ENCODE results near the gene CLEC4M. TPM values are rescaled to one million over a fixed set of nuclear protein-coding genes. Genes with fewer than 3 reads are reported as not detected.
"Not testable (repeated sequence)": the region's sequence is repeated elsewhere in the genome, so short reads cannot be mapped to it uniquely, and the experiment has no call there.

The CLEC4M gene
- polyA plus RNA-seq, 3 donors = 2.4 to 3.9 (median 3.9) TPM

DNA sequence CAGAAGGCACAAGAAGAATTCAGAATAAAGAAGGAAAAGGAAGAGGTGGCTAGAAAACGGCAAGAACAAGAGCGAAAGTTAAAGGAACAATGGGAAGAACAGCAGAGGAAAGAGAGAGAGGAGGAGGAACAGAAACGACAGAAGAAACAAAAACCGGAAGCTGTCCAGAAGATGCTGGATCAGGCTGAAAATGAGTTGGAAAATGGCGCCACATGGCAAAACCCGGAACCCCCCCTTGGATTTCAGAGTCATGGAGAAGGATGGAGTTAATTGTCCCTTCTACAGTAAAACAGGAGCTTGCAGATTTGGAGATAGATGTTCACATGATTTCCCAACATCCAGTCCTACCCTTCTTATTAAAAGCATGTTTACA is 22.4 kb upstream of the CLEC4M start:
- DNase-seq = no peak

DNA sequence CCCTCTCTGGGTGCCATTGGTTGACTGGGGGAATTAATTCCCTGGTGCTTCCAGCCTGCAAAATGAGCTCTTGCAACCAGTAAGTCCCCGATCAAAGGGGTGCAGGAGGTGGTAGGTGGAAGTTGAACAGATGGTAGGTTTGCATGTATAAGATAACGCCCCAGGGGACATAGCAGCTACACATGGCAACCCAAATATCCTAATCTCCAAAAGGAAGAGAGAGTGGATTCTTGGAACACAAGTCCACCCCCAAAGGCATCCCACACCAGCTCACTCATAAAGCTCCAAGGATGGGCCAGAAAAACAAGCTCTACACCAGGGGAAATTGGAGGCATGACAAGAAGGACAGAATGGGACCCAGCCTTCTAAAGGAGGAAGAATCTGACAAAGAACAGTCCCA is 20.5 kb upstream of the CLEC4M start:
- no peak for DNase-seq

DNA sequence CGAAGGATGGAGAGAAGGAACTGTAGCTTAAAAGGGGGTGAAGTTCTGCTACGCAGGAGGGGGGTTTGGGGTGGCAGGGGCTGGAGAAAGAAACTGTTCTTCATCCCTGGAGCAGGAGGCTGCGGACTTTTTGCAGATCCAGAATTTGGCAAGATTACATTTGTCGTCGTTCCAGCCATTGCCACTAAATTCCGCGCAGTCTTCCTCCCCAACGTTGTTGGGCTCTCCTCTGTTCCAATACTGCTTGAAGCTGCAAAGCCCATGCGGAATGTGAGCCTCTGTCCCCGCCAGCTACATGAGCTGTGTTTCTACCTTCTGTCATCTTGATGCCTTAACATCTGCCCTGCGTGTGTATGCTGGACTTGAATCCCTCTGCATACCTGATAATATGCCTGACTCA is 20.1 kb upstream of the CLEC4M start:
- no peak for DNase-seq

DNA sequence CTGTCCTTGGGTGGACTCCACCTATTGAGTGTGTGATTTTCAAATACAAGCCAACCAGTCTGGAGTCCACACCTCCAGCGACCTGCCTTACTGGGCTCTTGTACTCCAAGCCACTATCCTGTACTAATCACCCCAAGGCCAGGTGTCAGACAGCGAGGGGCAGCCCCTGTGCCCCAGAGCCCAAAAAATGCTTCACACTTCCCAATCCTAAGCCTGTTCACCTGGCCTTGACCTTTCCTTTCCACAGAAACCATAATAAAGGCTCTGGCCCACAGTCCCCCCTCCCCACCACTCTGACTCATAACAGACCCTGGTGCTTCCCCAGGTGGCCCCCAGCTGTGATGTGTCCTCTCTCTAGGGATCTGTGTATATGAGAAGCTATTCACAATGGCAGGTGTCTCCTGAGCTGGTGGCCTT is 19.6 kb upstream of the CLEC4M start:
- DNase-seq = no peak

DNA sequence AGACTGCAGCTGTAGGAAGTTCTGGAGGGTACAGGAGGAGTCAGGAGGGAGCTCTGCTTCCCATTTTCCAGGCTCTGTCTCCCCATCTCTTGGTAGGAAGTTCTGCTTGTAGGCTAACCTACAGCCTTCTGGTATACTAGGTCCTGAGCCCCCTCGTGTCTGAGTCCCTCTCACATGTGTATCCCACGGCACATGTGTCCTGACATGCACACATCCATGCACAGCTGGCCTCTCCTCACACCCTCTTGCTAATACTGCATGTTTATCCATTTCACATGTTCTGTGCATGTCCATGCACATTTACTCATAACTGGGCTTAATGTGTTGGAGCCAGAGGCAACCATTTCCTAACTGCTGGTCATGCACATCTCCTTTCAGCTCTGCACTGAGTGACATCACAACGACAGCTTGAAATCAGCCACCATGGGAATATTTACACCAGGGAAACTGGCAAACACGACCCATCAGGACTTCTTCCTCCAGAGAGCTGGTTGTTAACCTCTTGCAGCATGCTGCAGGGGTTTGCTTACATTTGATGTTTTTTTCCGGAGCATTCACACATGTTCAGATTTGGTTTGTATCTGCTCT is 18.8 kb upstream of the CLEC4M start:
- DNase-seq = no peak

DNA sequence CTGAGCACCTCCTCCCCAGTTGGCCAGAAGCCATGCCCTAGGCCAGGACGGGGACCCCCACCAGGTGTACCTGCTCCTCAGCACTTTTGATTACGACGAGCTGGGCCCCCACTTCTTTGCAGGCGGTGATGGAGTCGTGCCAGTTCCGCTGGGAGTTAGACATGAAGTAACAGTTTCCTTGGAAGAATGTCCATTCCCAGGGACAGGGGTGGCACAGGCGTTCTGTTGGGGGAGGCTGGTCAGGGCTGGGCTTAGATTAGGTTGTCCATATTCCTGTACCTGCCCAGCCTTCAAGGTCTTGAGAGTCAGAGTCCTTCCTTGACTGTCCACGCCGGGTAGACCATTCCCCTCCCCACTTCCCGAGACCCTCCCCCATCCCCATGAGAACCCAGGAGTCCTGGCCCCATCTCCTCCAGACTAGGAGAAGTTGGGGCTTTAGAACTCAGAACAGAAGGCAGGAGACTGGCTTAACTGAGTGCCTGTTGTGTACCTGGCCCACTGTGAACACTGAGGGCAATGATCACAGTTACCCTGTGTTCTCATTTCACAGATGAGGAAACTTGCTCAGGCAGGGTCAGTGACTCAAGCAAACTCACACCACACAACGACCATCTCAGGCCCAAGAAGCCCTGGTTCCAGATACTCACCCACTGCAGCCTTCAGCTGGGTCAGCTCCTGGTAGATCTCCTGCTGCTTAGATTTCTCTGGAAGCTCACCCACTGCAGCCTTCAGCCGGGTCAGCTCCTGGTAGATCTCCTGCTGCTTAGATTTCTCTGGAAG is 18.0 kb upstream of the CLEC4M start:
- DNase-seq = no peak

DNA sequence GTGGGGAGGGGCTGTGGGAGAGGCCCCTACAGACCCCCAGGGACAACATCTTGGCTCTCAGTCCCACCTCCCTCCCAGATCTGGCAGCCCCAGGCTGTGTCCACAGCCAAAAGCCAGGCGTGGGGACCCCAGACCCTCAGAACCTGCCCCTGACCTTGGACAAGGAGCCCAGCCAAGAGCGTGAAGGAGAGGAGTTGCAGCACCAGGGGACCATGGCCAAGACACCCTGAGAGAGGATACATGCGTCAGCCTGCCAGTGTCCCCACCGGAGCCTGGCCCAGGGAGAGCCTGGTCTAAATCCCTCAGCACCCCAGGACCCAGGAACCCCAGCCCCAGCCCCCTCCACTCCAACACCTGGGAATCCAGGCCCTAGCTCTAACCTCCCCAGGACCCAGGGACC is 16.7 kb upstream of the CLEC4M start:
- DNase-seq = not testable (repeated sequence)

DNA sequence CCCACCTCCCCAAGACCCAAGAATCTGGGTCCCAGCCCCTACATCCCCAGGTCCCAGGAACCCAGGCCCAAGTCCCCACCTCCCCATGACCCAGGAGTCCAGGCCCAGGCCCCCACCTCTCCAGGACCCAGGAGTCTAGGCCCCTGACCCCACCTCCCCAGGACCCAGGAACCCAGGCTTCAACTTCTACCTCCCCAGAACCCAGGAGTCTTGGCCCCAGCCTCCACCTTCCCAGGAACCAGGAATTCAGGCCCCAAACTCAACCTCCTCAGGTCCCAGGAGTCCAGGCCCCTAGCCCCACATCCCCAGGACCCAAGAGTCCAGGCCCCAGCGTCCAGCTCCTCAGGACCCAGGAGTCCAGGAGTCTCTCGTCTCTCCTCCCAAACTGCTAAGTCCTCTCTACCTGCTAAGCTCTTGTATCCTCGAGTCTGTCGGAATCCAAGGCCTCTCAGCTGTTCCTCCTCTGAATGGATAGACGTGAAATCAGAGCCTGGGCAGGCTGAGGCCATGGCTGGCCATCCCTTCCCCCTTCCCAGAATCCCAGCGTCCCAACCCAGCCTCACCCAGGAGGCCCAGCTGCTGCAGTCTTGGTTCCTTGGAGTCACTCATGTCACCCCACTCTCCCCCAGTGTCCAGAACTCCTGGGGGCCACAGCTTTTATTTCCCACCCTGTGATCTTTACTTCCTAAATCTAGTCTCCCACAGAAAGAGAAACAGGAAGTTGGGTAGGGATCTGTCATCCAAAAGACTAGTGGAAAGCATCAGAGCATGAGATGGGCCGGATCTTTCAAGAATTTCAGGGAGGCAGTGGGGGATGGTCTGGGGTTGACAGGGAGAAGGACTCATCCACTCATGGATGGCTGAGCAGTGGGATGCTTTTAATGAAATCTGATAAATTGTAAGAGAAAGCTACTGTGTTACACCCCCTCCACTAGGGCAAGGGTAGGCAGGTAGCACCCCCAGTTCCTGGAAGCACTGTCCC is 15.8 kb upstream of the CLEC4M start, which contains the start of gene CD209:
Gene CD209 (minus strand): TSS at position 632 of the 982 bp plus-strand sequence. CDS start 23 bp downstream, at position 609.
- peak; percentile 40 for DNase-seq

DNA sequence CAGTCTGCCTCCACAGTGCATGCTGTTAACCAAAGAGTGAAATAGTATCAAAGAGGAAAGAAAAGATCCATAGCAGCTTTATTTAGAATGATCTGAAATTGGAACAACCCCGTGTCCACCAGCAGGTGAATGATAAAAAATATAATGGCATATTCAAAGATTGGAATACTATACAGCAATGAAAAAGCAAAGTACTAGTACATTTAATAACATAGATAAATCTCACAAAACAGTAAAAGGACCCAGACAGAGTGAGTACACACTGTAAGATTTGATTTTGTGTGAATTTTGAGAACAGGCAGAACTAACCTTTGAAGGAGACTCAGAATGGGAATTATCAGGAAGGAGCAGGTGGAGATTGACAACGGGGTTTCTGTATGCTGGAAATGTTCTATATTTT is 14.9 kb upstream of the CLEC4M start:
- DNase-seq = no peak

DNA sequence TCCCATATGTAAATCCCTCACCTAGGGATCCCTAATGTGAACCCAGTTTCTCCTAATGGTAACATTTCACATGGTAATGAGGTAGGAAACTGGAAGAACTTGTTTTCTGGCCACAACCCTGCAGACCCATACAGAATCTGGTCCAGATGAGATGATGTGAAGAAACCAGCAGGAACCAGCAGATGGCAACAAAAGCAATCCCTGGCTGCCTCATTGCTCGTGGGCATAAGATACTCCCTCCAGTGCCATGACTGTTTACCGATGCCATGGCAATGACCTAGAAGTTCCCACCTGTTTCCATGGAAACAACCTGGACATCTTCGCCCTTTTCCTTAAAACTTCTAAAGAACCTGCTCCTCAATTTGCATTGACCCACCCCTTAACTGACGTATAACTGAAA is 14.3 kb upstream of the CLEC4M start:
- DNase-seq = peak; percentile 39

DNA sequence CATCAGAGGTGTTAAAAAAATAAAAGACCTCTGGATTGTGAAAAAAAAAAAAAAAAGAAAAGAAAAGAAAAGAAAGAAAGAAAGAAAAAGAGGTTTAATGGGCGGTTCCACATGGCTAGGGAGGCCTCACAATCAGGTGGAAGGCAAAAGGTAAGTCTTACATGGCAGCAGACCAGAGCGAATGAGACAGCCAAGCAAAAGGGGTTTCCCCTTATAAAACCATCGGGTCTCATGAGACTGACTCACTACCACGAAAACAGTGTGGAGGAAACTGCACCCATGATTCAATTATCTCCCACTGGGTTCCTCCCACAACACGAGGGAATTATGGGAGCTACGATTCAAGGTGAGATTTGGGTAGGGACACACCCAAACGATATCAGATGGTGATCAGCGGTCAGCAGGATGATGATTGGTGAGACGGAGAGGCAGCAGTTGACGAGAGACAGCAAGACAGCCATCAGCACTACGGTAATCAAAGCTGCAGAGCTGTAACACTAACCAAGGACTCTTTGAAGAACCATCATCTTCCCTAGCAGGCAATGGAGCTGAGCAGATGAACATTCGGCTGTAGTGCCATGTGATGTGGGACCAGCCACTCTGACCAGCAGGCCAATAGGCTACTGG is 11.8 kb upstream of the CLEC4M start:
- no peak for DNase-seq

DNA sequence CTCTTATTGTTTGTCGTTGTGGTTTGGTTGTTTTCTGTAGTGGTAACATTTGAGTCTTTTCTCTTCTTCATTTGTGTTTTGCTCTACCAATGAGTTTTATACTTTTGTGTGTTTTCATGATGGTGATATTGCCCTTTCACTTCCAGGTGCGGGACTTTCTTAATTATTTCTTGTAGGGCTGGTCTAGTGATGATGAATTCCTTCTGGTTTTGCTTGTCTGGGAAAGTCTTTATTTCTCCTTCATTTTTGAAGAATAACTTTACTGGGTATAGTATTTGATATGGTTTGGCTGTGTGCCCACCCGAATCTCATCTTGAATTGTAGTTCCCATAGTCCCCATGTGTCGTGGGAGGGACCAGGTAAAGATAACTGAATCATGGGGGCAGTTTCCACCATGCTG is 6.8 kb upstream of the CLEC4M start:
- no peak for DNase-seq

DNA sequence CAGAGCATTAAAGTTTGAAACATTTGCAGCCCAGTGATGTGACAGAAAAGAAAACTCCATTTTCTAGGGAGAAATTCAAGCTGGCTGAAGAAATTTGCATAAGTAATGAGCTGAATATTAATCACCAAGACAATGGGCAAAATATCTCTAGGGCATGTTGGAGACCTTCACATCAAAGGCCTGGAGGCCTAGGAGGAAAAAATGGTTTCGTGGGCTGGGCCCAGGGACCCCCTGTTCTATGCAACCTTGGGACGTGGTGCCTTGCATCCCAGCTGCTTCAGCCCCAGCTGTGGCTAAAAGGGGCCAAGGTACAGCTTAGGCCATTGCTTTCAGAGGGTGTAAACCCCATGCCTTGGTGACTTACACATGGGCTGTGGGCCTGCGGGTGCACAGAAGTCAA is 5.7 kb upstream of the CLEC4M start:
- no peak for DNase-seq

DNA sequence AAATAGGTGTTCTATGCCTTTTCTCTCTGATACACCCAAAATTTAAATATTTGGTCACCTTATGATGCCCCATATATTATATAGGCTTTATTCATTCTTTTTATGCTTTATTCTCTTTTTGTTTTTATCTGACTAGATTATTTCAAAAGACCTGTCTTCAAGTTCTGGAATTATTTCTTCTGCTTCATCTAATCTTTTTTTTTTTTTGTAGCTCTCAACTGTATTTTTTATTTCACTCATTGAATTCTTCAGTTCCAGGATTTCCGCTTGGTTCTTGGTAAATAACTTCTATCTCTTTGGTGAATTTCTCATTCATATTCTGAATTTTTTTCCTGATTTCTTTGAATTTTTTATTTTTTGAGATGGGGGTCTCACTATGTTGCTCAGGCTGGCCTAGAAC is 3.9 kb upstream of the CLEC4M start:
- DNase-seq = no peak

DNA sequence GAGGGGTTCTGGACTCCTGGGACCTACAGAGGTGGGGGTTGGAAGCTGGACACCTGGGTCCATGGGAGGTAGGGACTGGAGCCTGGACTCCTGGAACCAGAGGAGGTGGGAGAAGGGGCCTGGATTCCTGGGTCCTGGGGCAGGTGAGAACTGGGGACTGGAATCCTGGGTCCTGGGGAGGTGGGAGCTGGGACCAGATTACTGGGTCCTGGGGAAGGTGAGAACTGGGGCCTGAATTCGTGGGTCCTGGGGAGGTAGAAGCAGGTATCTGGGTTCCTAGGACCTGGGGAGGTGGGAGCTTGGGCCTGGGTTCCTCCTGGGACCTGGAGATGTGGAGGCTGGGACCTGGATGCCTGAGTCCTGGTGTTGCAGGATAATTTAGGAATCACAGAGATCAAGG is 653 bp downstream of the CLEC4M start:
- DNase-seq = no peak

DNA sequence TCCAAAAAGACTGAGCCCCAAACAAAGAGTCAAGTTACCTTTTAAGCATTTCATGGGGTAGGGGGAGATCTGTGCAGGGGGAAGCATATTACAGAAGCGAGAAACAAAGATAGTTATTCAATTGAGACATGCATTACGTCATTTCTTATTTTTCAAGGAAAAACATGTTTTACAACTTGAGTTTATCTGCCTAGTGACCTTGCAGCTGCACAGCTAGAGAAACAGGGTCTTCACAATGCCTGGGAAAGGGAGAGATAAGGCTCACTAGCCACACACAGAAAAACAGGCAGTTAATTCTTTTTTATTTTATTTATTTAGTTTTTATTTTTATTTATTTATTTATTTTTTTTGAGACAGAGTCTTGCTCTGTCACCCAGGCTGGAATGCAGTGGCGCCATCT is 1.1 kb downstream of the CLEC4M start:
- not testable (repeated sequence) for DNase-seq

DNA sequence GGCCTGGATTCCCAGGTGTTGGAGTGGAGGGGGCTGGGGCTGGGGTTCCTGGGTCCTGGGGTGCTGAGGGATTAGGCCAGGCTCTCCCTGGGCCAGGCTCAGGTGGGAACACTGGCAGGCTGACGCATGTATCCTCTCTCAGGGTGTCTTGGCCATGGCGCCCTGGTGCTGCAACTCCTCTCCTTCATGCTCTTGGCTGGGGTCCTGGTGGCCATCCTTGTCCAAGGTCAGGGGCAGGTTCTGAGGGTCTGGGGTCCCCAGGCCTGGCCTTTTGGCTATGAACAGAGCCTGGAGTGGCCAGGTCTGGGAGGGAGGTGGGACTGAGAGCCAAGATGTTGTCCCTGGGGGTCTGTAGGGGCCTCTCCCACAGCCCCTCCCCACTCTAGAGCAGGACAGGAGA is 2.0 kb downstream of the CLEC4M start:
- DNase-seq = not testable (repeated sequence)

DNA sequence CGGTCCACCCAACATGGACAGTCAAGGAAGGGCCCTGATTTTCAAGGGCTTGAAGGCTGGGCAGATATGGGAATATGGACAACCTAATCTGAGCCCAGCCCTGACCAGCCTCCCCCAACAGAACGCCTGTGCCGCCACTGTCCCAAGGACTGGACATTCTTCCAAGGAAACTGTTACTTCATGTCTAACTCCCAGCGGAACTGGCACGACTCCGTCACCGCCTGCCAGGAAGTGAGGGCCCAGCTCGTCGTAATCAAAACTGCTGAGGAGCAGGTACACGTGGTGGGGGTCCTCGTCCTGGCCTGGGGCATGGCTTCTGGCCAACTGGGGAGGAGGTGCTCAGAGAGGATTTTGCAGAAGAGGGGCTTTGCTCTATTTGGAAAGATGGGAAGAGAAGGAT is 3.5 kb downstream of the CLEC4M start:
- DNase-seq = no peak

DNA sequence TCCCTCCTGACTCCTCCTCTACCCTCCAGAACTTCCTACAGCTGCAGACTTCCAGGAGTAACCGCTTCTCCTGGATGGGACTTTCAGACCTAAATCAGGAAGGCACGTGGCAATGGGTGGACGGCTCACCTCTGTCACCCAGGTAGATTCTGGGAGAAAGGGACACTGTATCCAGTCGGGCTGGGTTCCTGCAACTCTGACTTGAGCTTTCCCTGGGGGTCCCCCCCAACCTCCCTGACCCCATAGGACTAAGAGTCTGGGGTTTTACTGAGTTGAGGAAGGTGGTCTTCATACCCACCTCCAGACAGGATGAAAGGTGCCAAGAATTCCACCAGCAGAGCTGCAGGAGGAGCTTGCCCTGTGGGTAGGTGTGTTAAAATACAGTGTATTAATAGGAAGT is 4.4 kb downstream of the CLEC4M start:
- DNase-seq = no peak

DNA sequence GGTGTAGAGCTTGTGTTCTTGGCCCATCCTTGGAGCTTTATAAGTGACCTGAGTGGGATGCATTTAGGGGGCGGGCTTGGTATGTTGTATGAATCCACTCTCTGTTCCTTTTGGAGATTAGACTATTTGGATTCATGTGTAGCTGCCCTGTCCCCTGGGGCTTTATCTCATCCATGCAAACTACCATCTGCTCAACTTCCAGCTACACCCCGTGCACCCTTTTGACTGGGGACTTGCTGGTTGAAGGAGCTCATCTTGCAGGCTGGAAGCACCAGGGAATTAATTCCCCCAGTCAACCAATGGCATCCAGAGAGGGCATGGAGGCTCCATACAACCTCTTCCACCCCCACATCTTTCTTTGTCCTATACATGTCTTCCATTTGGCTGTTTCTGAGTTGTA is 6.1 kb downstream of the CLEC4M start:
- no peak for DNase-seq

DNA sequence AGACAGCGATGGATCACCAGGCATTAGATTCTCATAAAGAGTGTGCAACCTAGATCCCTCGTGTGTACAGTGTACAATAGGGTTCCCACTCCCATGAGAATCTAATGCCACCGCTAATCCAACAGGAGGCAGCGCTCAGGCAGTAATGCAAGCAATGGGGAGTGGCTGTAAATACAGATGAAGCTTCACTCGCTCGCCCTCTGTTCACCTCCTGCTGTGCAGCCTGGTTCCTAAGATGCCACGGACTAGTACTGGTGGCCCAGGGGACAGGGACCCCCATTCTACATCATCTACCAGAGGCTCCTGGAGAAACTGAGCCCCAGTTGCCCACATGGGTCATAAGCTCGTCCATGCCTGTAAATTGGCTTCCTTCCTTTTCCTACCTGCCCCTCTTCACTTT is 8.0 kb downstream of the CLEC4M start:
- DNase-seq = no peak

DNA sequence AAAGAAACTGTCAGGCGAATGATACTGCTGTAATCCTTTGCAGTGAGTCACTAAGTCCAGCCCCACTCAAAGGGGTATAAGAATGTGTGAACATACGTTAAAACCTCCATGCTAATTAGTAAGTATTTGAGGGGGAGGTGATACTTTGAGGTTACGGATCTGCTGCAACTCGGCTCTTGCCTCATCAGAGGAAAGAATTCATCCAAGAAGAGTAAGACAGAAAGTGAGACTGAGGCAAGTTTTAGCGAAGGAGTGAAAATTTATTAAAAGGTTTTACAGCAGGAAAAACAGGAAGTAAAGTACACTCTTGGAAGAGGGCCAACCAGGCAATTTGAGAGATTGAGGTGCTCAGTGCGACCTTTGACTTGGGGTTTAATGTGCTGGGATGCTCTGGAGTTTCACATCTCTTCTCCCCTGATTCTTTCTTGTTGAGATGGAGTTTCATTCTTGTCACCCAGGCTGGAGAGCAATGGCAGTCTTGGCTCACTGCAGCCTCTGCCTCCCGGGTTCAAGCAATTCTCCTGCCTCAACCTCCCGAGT is 9.8 kb downstream of the CLEC4M start:
- DNase-seq = no peak

All from renal pelvis (tissue), 4 donors.